HepG2 (cell line): ENCODE results near the gene GPR12. TPM values are rescaled to one million over a fixed set of nuclear protein-coding genes. Genes with fewer than 3 reads are reported as not detected.

Experiments
- ATAC-seq: fragments of 200-7000 bp; cut with Tn5 transposase; 3 replicates; pipeline ENCODE4 v1.9.1; 2020; ENCODE audit warnings: mild to moderate bottlenecking, moderate library complexity
- BruUV-seq: library from RNA; stranded (reverse); fragments of 400-500 nt; replicated peaks from 2 replicates; lab custom pipeline; 2021; lab: Mats Ljungman, UMichigan
- CTCF ChIA-PET: fragments of 300-600 bp; formaldehyde crosslinking; extraction: SDS; loops from one replicate; lab custom pipeline; 2021; ENCODE audit warnings: low total read pairs, inconsistent platforms, low intra/inter-chr PET ratio; lab: Yijun Ruan, JAX
- POLR2A ChIA-PET: fragments of 350-600 bp; sonication (Branson Sonifier 250); formaldehyde crosslinking; loops from one replicate; lab custom pipeline; 2020; ENCODE audit warnings: antibody characterized with exemption, inconsistent platforms; lab: Yijun Ruan, JAX
- DNase-seq: peaks from one replicate; pipeline ENCODE4 v3.0.0-alpha.2; 2015; ENCODE audit warnings: low spot score
- FAIRE-seq: peaks from 3 replicates; lab custom pipeline; 2011; peaks lifted over from hg19 to GRCh38; lab: Jason Lieb, UNC
- H2AFZ ChIP-seq: one replicate; pipeline ENCODE4 v1.6.1; 2011; ENCODE audit warnings: low read length, inconsistent platforms
- H3K27ac ChIP-seq: fragments of 300-600 bp; 3 replicates; pipeline ENCODE4 v1.8.0; 2011; ENCODE audit warnings: mixed run types, mild to moderate bottlenecking, mixed read lengths, low read length, inconsistent platforms; ENCODE audit not compliant: insufficient read depth; ENCODE audit errors: extremely low read length
- H3K27me3 ChIP-seq, 2 experiments: fragments of 200-600 bp in 1 of 2; 2 replicates in 1 of 2; 3 replicates in 1 of 2; pipeline versions ENCODE4 v1.6.0 to v1.8.0; 2011; ENCODE audit warnings: low read length in 2 of 2, mild to moderate bottlenecking in 2 of 2, moderate library complexity in 2 of 2, inconsistent platforms in 1 of 2; ENCODE audit not compliant: insufficient read depth in 2 of 2, control insufficient read depth in 1 of 2
- H3K36me3 ChIP-seq, 2 experiments: fragments of 200-600 bp in 1 of 2; replicated peaks in 1 of 2; 2 replicates in 1 of 2; 3 replicates in 1 of 2; pipeline versions ENCODE4 v1.5.1 to v1.8.0; 2011; ENCODE audit warnings: low read length in 2 of 2, inconsistent platforms in 1 of 2; ENCODE audit not compliant: insufficient read depth in 2 of 2, control insufficient read depth in 1 of 2
- H3K4me1 ChIP-seq: 2 replicates; pipeline ENCODE4 v1.5.1; 2012; ENCODE audit warnings: low read length, inconsistent platforms; ENCODE audit not compliant: insufficient read depth
- H3K4me2 ChIP-seq: 2 replicates; pipeline ENCODE4 v1.6.0; 2011; ENCODE audit warnings: low read depth, low read length, inconsistent platforms
- H3K4me3 ChIP-seq, 3 experiments: fragments of 200-600 bp in 1 of 3; sonication (generic), shearing (Covaris generic) in 1 of 3; replicated peaks in 1 of 3; 2 replicates each; pipeline ENCODE4 v1.5.1; 2011 to 2016; ENCODE audit warnings: low read length in 3 of 3, inconsistent platforms in 2 of 3, low read depth in 2 of 3, mild to moderate bottlenecking in 2 of 3, control low read depth in 1 of 3, mixed read lengths in 1 of 3; ENCODE audit not compliant: insufficient read depth in 1 of 3
- H3K79me2 ChIP-seq: one replicate; pipeline ENCODE4 v1.6.1; 2011; ENCODE audit warnings: low read length, inconsistent platforms; ENCODE audit not compliant: insufficient read depth
- H3K9ac ChIP-seq: 2 replicates; pipeline ENCODE4 v1.6.0; 2011; ENCODE audit warnings: mild to moderate bottlenecking, low read depth, low read length, inconsistent platforms; ENCODE audit not compliant: insufficient read depth
- H3K9me3 ChIP-seq: 2 replicates; pipeline ENCODE4 v1.5.1; 2012; ENCODE audit warnings: mild to moderate bottlenecking, low read length
- H4K20me1 ChIP-seq: 2 replicates; pipeline ENCODE4 v1.6.0; 2011; ENCODE audit warnings: inconsistent platforms, mild to moderate bottlenecking, low read length, moderate library complexity; ENCODE audit not compliant: insufficient read depth
- ATF7-NPFF ChIP-seq: sonication (generic); formaldehyde crosslinking; IDR thresholded peaks from 2 replicates; pipeline ENCODE4 v1.8.1; 2023; ENCODE audit warnings: mild to moderate bottlenecking, low read depth, missing genetic modification reagents, moderate library complexity
- ELF3 ChIP-seq: IDR thresholded peaks from 2 replicates; pipeline ENCODE4 v1.6.1; 2016; ENCODE audit warnings: missing genetic modification reagents, missing compliant biosample characterization
- HHEX ChIP-seq: IDR thresholded peaks from 2 replicates; pipeline ENCODE4 v1.6.1; 2016; ENCODE audit warnings: control low read depth
- HNF4A ChIP-seq: sonication (generic); formaldehyde crosslinking; IDR thresholded peaks from 2 replicates; pipeline ENCODE4 v1.4.0; 2020; ENCODE audit warnings: missing genetic modification reagents
- NKX3-1 ChIP-seq: sonication (generic); formaldehyde crosslinking; IDR thresholded peaks from 2 replicates; pipeline ENCODE4 v1.5.0; 2020; ENCODE audit warnings: missing genetic modification reagents
- ZBTB8A ChIP-seq: sonication (generic); formaldehyde crosslinking; IDR thresholded peaks from 2 replicates; pipeline ENCODE4 v1.4.0; 2020; ENCODE audit warnings: mild to moderate bottlenecking, low read depth, missing genetic modification reagents, borderline replicate concordance
- ZNF234 ChIP-seq: sonication (generic); formaldehyde crosslinking; conservative IDR thresholded peaks from 2 replicates; pipeline ENCODE4 v1.5.1; 2020; ENCODE audit warnings: mild to moderate bottlenecking, missing genetic modification reagents
- ZNF33B ChIP-seq: sonication (generic); formaldehyde crosslinking; IDR thresholded peaks from 2 replicates; pipeline ENCODE4 v1.5.1; 2020; ENCODE audit warnings: mild to moderate bottlenecking, missing genetic modification reagents
- ZNF383 ChIP-seq: sonication (generic); formaldehyde crosslinking; IDR thresholded peaks from 2 replicates; pipeline ENCODE4 v1.4.0; 2020; ENCODE audit warnings: missing genetic modification reagents, mild to moderate bottlenecking, borderline replicate concordance
- ZNF768 ChIP-seq: sonication (generic); formaldehyde crosslinking; IDR thresholded peaks from 2 replicates; pipeline ENCODE4 v1.4.0; 2020; ENCODE audit warnings: missing genetic modification reagents
- WGBS: methylation state at CpG from one replicate; pipeline ENCODE4 v1.1.6; 2017; ENCODE audit warnings: low lambda C conversion rate; 5-methylcytosine and 5-hydroxymethylcytosine counted together
- in situ Hi-C: cut with HindIII; loops from 2 replicates; pipeline ENCODE4 v1.10.0; 2017; ENCODE audit warnings: low pct_unique_long_range_greater_than_20kb; ENCODE audit not compliant: extremely low pct_ligation_motif_present
- intact Hi-C: fragments of 100-400 bp; cut with micrococcal nuclease; formaldehyde crosslinking; loops from one replicate; pipeline ENCODE4 v1.10.0; 2022; ENCODE audit not compliant: unreplicated experiment
- polyA plus RNA-seq, 8 experiments: library from polyadenylated mRNA; depleted of rRNA in 3 of 8; stranded (reverse) in 7 of 8; unstranded in 1 of 8; fragments of >200 nt; fragmentation: Illumina TruSeq in 4 of 8; extraction: Trizol in 4 of 8; gene quantifications; 2 replicates each; pipeline versions ENCODE4 v1.2.1 to v1.2.3, GENCODE V29; 2011 to 2016; ENCODE audit warnings: low read depth in 4 of 8, missing spikeins in 1 of 8, mixed read lengths in 1 of 8; ENCODE audit not compliant: insufficient read depth in 1 of 8
- total RNA-seq, 5 experiments: library from RNA; depleted of rRNA; stranded (reverse); fragments of >200 nt; fragmentation: Illumina TruSeq; extraction: Trizol; gene quantifications; 2 replicates each; pipeline ENCODE4 v1.2.3, GENCODE V29; 2016; ENCODE audit warnings: low read depth in 1 of 5
- TF ChIP-seq, protein P1 (sequence below): sonication (generic); formaldehyde crosslinking; IDR thresholded peaks from 2 replicates; pipeline ENCODE4 v1.5.0; 2020; ENCODE audit warnings: missing genetic modification reagents, mild to moderate bottlenecking, borderline replicate concordance
- TF ChIP-seq, protein P2 (sequence below): sonication (generic); formaldehyde crosslinking; conservative IDR thresholded peaks from 2 replicates; pipeline ENCODE4 v1.4.0; 2020; ENCODE audit warnings: missing genetic modification reagents
- TF ChIP-seq, protein P3 (sequence below): sonication (generic); formaldehyde crosslinking; IDR thresholded peaks from 2 replicates; pipeline ENCODE4 v1.4.0; 2020; ENCODE audit warnings: missing genetic modification reagents
- TF ChIP-seq, protein P4 (sequence below): sonication (generic); formaldehyde crosslinking; IDR thresholded peaks from 2 replicates; pipeline ENCODE4 v1.4.0; 2020; ENCODE audit warnings: missing genetic modification reagents; ENCODE audit errors: not compliant biosample characterization
- TF ChIP-seq, protein P5 (sequence below): sonication (generic); formaldehyde crosslinking; IDR thresholded peaks from 2 replicates; pipeline ENCODE4 v1.5.0; 2020; ENCODE audit warnings: missing genetic modification reagents
- TF ChIP-seq, protein P6 (sequence below): IDR thresholded peaks from 2 replicates; pipeline ENCODE4 v1.6.1; 2016; ENCODE audit warnings: mild to moderate bottlenecking
- TF ChIP-seq, protein P7 (sequence below): sonication (generic); formaldehyde crosslinking; IDR thresholded peaks from 2 replicates; pipeline ENCODE4 v1.8.1; 2023; ENCODE audit warnings: missing genetic modification reagents, mild to moderate bottlenecking, borderline replicate concordance

The GPR12 gene
- total and polyA plus RNA-seq, 2 of the 13 experiments (the other 11 are each of a cell fraction or from before 2014, with no cell fraction given) = not detected

DNA sequence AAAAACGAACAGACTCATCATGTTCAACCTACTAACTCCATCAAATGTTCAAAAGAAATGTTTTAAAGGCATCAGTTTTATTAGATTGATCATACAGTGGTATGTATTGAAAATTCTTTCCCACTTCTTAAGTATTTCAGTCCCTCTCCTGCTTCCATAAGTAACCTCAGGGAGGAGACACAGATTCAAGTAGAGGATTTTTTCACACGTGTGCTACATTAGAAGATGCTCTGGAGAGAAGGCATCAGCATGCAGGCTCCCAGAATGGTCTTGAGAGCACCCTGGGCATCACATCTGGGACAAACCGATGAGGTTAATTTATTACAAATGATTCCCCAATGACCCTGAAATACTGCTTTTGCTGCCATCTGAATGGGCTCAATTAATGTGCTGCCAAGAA lies 3.6 kb downstream of the GPR12 start (continued):
- TF ChIP-seq ZNF768 (CRISPR knock-in tag) (no peak), NKX3-1 (no peak), ATF7-NPFF (CRISPR knock-in tag) (no peak), HNF4A (no peak), HHEX (CRISPR knock-in tag) (no peak)
- TF ChIP-seq, protein P1, sequence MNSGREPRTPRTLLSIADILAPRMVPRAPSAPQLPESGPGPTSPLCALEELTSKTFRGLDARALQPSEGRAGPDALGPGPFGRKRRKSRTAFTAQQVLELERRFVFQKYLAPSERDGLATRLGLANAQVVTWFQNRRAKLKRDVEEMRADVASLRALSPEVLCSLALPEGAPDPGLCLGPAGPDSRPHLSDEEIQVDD (CRISPR knock-in tag) = no peak
- TF ChIP-seq, protein P2, sequence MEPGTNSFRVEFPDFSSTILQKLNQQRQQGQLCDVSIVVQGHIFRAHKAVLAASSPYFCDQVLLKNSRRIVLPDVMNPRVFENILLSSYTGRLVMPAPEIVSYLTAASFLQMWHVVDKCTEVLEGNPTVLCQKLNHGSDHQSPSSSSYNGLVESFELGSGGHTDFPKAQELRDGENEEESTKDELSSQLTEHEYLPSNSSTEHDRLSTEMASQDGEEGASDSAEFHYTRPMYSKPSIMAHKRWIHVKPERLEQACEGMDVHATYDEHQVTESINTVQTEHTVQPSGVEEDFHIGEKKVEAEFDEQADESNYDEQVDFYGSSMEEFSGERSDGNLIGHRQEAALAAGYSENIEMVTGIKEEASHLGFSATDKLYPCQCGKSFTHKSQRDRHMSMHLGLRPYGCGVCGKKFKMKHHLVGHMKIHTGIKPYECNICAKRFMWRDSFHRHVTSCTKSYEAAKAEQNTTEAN (CRISPR knock-in tag) = no peak
- TF ChIP-seq, protein P3, sequence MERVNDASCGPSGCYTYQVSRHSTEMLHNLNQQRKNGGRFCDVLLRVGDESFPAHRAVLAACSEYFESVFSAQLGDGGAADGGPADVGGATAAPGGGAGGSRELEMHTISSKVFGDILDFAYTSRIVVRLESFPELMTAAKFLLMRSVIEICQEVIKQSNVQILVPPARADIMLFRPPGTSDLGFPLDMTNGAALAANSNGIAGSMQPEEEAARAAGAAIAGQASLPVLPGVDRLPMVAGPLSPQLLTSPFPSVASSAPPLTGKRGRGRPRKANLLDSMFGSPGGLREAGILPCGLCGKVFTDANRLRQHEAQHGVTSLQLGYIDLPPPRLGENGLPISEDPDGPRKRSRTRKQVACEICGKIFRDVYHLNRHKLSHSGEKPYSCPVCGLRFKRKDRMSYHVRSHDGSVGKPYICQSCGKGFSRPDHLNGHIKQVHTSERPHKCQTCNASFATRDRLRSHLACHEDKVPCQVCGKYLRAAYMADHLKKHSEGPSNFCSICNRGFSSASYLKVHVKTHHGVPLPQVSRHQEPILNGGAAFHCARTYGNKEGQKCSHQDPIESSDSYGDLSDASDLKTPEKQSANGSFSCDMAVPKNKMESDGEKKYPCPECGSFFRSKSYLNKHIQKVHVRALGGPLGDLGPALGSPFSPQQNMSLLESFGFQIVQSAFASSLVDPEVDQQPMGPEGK = no peak
- TF ChIP-seq, protein P4, sequence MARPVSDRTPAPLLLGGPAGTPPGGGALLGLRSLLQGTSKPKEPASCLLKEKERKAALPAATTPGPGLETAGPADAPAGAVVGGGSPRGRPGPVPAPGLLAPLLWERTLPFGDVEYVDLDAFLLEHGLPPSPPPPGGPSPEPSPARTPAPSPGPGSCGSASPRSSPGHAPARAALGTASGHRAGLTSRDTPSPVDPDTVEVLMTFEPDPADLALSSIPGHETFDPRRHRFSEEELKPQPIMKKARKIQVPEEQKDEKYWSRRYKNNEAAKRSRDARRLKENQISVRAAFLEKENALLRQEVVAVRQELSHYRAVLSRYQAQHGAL (CRISPR knock-in tag) = no peak

DNA sequence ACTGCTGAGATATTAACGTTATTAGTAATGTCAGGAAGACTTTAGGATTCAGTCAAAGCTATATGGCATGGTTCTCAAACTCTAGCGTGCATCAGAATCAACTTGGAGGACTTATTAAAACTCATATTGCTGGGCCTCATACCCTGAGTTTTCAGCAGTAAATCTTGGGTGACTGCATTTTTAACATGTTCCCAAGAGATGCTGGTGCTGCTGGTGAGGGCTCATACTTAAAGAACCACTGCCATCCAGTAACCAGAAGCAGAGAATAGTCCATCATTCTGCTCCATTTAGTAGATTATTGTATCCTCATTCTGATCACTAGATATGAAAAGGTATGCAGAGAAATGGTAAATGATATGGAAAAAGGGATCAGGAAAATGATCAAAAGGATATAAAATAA lies 7.9 kb downstream of the GPR12 start:
- no TSS peak for BruUV-seq
- Histone ChIP-seq H2AFZ (no peak overlapping the region), H3K27me3 (peaks cover 1 to 13% of the 10 kb centered on the region in 2 experiments; a peak in 2 of 5 replicates), H3K9ac (no peak overlapping the region), H3K9me3 (no peaks in the 10 kb centered on the region; the same call in 1 of the 2 replicates), H3K79me2 (no peaks in the 10 kb centered on the region), H3K4me2 (no peak overlapping the region), H3K27ac (no peak overlapping the region), H3K4me1 (no peaks in the 10 kb centered on the region), H4K20me1 (no peaks in the 10 kb centered on the region), H3K4me3 (no peak overlapping the region), H3K36me3 (no peaks in the 10 kb centered on the region)
- intact Hi-C loops = no loop called here
- 0% methylated on average over 2 of the region's 2 CpGs for WGBS
- ATAC-seq (no peak), FAIRE-seq (no peak), DNase-seq (no peak)
- in situ Hi-C loops = no loop called here
- ChIA-PET CTCF (no interaction called here), POLR2A (no interaction called here)
- TF ChIP-seq, protein P5, sequence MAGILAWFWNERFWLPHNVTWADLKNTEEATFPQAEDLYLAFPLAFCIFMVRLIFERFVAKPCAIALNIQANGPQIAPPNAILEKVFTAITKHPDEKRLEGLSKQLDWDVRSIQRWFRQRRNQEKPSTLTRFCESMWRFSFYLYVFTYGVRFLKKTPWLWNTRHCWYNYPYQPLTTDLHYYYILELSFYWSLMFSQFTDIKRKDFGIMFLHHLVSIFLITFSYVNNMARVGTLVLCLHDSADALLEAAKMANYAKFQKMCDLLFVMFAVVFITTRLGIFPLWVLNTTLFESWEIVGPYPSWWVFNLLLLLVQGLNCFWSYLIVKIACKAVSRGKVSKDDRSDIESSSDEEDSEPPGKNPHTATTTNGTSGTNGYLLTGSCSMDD = no peak
- TF ChIP-seq ELF3 = no peak
- no peak for TF ChIP-seq ZNF383 (CRISPR knock-in tag)
- TF ChIP-seq ZBTB8A = no peak
- TF ChIP-seq ZNF234 (CRISPR knock-in tag) = no peak
- TF ChIP-seq, protein P6, sequence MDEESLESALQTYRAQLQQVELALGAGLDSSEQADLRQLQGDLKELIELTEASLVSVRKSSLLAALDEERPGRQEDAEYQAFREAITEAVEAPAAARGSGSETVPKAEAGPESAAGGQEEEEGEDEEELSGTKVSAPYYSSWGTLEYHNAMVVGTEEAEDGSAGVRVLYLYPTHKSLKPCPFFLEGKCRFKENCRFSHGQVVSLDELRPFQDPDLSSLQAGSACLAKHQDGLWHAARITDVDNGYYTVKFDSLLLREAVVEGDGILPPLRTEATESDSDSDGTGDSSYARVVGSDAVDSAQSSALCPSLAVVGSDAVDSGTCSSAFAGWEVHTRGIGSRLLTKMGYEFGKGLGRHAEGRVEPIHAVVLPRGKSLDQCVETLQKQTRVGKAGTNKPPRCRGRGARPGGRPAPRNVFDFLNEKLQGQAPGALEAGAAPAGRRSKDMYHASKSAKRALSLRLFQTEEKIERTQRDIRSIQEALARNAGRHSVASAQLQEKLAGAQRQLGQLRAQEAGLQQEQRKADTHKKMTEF (CRISPR knock-in tag) = no peak
- TF ChIP-seq, protein P7, sequence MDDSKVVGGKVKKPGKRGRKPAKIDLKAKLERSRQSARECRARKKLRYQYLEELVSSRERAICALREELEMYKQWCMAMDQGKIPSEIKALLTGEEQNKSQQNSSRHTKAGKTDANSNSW (CRISPR knock-in tag) = no peak
- TF ChIP-seq ZNF33B = no peak
